Measurements from ENCODE around the gene SCN3A.

Gene SCN3A

DNA sequence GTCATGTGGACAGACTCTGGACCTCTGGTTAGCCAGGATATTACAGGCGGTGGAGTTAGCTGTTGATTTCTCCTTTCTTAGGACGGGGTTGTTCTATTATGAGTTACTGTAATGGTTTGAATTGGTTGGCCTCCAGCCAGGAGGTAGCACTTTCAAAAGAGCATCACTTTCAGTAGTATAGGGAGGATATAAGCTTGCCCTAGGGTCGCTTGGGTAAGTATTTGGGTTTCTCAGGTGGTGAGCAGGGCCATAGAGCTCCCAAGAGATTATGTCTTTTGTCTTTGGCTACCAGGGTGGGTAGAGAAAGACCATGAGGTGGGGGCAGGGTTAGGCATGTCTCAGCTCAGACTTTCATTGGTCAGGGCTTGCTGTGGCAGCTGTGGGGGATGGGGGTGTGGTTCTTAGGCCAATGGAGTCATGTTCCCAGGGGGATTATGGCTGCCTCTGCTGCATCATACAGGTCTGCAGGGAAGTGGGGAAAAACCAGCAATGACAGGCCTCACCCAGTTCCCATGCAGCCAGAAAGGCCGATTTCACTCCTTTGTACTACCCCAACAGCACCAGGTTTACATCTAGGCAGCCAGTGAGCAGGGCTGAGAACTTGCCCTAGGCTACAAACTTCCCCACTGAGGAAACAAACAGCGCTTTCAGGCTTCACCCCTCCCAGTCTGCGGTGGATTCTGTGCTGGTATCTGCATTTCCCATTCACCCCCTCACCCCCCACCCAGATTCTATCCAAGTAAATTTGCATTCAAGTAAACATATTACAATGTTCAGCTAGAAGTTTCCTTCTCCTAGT, 159.1 kb downstream of the SCN3A start:
- Histone ChIP-seq H3K9me3 (ENCODE audit: control insufficient read depth, low read length) (no peaks in the 10 kb centered on the region), H3K27me3 (replicated peaks; ENCODE audit: control insufficient read depth, insufficient read depth, low read length, poor library complexity, severe bottlenecking) (no peaks in the 10 kb centered on the region), H3K36me3 (ENCODE audit: control insufficient read depth, insufficient read depth, low read length) (no peaks in the 10 kb centered on the region), H3K4me3 (ENCODE audit: insufficient read depth, low read depth, low read length, poor library complexity, severe bottlenecking) (no peak overlapping the region), H3K27ac (ENCODE audit: insufficient read depth, low read length, poor library complexity, severe bottlenecking) (no peak overlapping the region), H3K4me1 (ENCODE audit: control insufficient read depth, insufficient read depth, low read length, poor library complexity, severe bottlenecking) (no peaks in the 10 kb centered on the region)
- no peak for DNase-seq

Data from effector memory CD4-positive, alpha-beta T cell (primary cell).